Stimulated activated naive CD8-positive, alpha-beta T cell treated with anti-CD3 and anti-CD28 coated beads, Interleukin-15, Interleukin-2, amounts not matched to agents 100 U/mL and 50 U/mL, for 24 hours (primary cell): ENCODE results near the gene ISM2.

ENCODE experiments used
- ATAC-seq: fragments of 150-1000 bp; cut with Tn5 transposase; one replicate; pipeline ENCODE4 v1.10.0; 2021
- DNase-seq: peaks from one replicate; pipeline ENCODE4 v3.0.0; 2021

ISM2 gene

GRCh38 chr14:77467801-77468200 lies 30.8 kb downstream of the ISM2 start:
- DNase-seq (no peak), ATAC-seq (no peak)

- ATAC-seq (no peak), DNase-seq (peak; percentile 78)
These were observed 39.4 kb downstream of the ISM2 start for GRCh38 chr14:77459072-77459723.

- peak; percentile 11 for ATAC-seq
- DNase-seq: peak; percentile 46
These were observed 40.2 kb downstream of the ISM2 start for GRCh38 chr14:77458249-77458950.

GRCh38 chr14:77457522-77458248 lies 40.9 kb downstream of the ISM2 start, which contains the start of the genes AHSA1 and VIPAS39:
Gene AHSA1 (plus strand): TSS chr14:77458093. CDS start chr14:77458190, 97 bp downstream.
Gene VIPAS39 (minus strand): TSS chr14:77457601. CDS start chr14:77454102, 3,499 bp downstream.
- DNase-seq: peak; percentile 90
- ATAC-seq: peak; percentile 96

DNA sequence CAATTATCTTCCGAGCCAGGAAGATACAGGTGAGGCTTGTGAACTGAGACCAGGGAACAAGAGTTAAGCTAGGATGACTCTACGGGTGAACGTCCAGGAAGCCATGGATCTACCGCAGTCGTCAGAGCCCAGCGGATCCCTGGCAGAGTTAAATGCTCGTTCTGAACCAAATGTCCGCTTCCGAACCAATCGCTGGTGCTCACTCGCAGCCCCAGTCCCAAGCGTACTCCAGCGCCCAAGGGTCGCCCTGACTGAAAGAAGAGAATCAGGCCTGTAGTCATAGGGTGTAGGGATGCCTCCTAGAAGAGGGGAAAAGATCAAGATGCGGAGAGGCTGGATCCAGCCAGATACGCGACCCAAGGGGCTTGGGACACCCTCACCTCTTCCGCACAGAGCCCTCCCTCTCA lies 41.5 kb downstream of the ISM2 start:
- ATAC-seq: no peak

DNA sequence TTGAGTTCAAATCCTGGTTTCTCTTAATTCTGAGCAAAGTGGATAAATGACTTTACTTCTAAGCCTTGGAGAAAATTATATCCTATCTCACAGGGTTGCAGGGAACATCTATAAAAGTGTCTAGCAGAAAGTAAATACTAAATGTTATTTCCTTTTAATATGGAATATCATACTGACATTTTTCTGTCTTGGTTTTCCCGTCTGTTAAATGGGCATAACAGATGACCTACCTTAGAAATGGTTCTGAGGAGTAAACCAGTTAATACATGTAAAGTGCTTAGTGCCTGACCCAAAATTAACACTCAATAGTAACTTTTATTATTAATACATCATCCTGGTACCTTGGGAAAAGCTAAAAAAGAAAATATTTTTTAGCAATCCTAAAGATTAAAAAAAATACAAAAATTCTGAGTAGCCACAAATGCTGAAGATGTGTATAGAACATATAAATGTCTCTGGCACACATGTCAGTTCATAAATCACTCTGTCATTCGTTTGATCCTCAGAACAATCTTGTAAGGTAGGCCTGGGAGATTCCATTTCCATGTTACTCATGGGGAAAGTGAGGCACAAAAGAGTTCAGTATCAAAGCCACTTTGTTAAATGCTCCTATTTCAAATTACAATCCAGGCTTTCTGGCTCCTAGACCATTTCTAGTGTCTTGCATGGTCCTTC lies 42.5 kb downstream of the ISM2 start:
- DNase-seq: no peak

More for the DNA sequence above, 41.5 kb downstream of the ISM2 start:
- DNase-seq: no peak

DNA sequence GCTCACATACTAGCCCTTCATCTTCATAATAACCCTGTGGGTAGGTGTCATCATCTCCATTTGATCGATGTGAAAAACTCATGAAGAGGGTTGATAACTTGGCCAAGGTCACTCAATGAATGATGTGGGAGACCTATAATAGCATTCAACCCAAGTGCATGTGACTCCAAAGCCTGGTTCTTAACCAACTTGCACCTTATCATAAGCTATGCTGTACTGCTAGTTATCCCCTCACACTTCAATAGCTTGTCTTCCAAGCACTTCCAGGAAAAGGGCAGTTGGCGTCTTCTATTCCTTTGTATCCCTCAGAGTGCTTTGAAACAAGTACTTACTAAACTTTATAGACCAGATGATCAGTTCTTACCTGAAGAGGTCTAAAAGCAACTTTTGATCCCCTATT lies 56.4 kb downstream of the ISM2 start:
- no peak for ATAC-seq

More for the DNA sequence above, 42.5 kb downstream of the ISM2 start:
- no peak for ATAC-seq

DNA sequence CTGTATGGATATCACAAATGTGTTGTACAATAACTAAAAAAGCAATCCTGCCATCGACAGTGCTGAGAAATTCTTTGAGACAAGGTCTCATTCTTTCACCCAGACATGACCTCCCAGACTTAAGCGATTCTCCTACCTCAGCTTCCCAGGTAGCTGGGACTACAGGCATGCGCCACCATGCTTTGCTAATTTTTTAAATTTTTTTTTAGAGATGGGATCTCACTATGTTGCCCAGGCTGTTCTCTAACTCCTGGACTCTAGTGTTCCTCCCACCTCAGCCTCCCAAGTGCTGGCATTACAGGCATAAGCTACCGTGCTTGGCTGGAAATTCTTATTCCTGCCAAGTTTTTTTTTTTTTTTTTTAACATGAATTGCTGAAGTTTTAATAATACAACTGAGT lies 58.8 kb downstream of the ISM2 start:
- DNase-seq: no peak
- ATAC-seq: no peak

More for the DNA sequence above, 56.4 kb downstream of the ISM2 start:
- no peak for DNase-seq

- no peak for ATAC-seq
- no peak for DNase-seq
These were observed 60.0 kb downstream of the ISM2 start for GRCh38 chr14:77438596-77438995.

- DNase-seq (no peak), ATAC-seq (no peak)
These were observed 62.6 kb downstream of the ISM2 start for GRCh38 chr14:77436042-77436441.

DNA sequence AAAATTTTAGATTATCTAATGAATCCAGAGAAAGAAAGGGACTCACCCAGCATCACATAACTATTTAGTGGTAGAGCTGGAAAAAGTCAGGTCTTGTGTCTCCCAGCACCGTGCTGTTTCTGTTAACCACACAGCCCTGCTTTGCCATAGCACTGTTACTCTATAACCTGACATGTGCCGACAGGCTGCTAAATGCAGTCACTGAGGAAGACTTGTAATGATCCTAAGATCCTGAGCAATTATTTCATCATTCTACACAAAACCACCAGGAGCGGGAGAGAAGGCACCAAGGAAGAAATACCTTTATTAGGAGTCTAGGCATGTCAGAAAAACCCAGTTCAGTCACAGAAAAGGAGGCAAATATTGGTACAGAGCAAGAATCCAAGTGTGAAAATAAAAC lies 72.2 kb downstream of the ISM2 start:
- no peak for DNase-seq
- ATAC-seq: no peak

- ATAC-seq (no peak), DNase-seq (no peak)
These were observed 73.8 kb downstream of the ISM2 start for GRCh38 chr14:77424862-77425261.
